Muscle layer of colon (tissue), 2 donors: ENCODE measurements around the gene DCST2.

Source experiments
- H3K27ac ChIP-seq: one replicate; pipeline ENCODE4 v1.7.0; 2013; ENCODE audit warnings: low read depth, mild to moderate bottlenecking, low read length, moderate library complexity
- H3K27me3 ChIP-seq, 2 donors: one replicate each; pipeline ENCODE4 v1.7.0; 2013; ENCODE audit warnings: low read length in 2 of 2, mild to moderate bottlenecking in 2 of 2; ENCODE audit not compliant: insufficient read depth in 2 of 2, control insufficient read depth in 1 of 2
- H3K36me3 ChIP-seq: one replicate; pipeline ENCODE4 v1.7.0; 2013; ENCODE audit warnings: mild to moderate bottlenecking, low read length; ENCODE audit not compliant: insufficient read depth
- H3K4me1 ChIP-seq: one replicate; pipeline ENCODE4 v1.7.0; 2013; ENCODE audit warnings: mild to moderate bottlenecking, low read length; ENCODE audit not compliant: insufficient read depth
- H3K4me3 ChIP-seq, 2 donors: one replicate each; pipeline ENCODE4 v1.7.0; 2013; ENCODE audit warnings: low read length in 2 of 2, low read depth in 1 of 2, mild to moderate bottlenecking in 1 of 2, moderate library complexity in 1 of 2
- H3K9ac ChIP-seq: one replicate; pipeline ENCODE4 v1.7.0; 2013; ENCODE audit warnings: low read length
- H3K9me3 ChIP-seq: one replicate; pipeline ENCODE4 v1.7.0; 2013; ENCODE audit warnings: mild to moderate bottlenecking, low read length
- donor health status: abdominal sarcoma.
- donor health status: Adenocarcinoma of cecum.

The DCST2 gene

DNA sequence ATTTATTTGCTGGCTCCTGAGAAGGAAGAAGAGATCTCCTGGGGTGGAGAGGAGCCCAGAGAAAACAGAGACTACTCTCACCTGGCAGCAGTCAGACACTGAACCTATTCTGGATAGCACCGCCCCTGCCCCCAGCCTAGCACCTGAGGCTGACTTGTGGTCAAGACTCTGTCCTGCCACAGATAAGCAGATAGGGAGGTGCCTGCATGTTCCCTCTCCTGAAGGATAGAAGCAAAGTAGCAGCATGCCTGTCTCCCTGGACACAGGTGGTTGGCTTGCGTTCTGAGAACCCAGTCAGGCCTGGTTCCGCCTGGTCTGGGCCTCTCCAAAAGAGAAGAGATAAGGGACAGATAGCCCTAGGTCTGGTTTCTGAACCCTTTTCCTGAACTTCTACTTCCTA, 43.8 kb upstream of the DCST2 start:
- peaks cover 34% of the 10 kb centered on the region for H3K4me1 ChIP-seq
- no peak overlapping the region for H3K27ac ChIP-seq

DNA sequence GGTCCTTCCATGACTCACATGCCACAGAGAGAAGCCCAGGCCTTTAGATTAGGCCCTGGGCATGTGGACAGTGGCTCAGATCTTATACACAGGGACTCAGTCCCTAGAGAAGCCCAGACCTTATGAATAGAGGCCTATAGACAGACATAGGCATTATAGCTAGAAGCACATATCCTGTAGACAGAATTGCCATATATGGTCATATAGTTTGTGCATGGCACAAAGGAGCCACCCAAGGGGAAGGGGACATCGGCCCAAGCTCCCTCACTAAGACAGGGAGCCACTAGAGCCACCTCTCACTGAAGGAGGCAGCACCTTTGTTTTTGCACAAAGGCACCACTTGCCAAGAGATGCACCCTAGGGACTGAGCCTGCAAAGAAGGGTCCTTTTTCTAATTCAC, 42.8 kb upstream of the DCST2 start:
- Histone ChIP-seq H3K4me1 (peaks cover 28% of the 10 kb centered on the region), H3K27ac (no peak overlapping the region), H3K4me3 (no peak overlapping the region), H3K27me3 (peaks cover 22 to 30% of the 10 kb centered on the region in 2 donors), H3K36me3 (no peaks in the 10 kb centered on the region), H3K9me3 (no peaks in the 10 kb centered on the region), H3K9ac (no peak overlapping the region)

More for the DNA sequence above, 43.8 kb upstream of the DCST2 start:
- Histone ChIP-seq H3K9me3 (no peaks in the 10 kb centered on the region), H3K4me3 (no peak overlapping the region), H3K36me3 (no peaks in the 10 kb centered on the region), H3K9ac (no peak overlapping the region), H3K27me3 (peaks cover 31 to 40% of the 10 kb centered on the region in 2 donors)

GRCh38 chr1:155075535-155075934, 42.0 kb upstream of the DCST2 start:
- no peaks in the 10 kb centered on the region for H3K9me3 ChIP-seq
- H3K27me3 ChIP-seq, result peaks cover 14 to 21% of the 10 kb centered on the region in 2 donors
- no peak overlapping the region for H3K9ac ChIP-seq
- peaks cover 25% of the 10 kb centered on the region for H3K4me1 ChIP-seq
- no peak overlapping the region for H3K27ac ChIP-seq
- H3K4me3 ChIP-seq, result no peak overlapping the region
- no peaks in the 10 kb centered on the region for H3K36me3 ChIP-seq

- Histone ChIP-seq H3K27me3 (peaks cover 0 to 4% of the 10 kb centered on the region in 2 donors), H3K4me1 (peaks cover 13% of the 10 kb centered on the region)
Measured at GRCh38 chr1:155073377-155074242, 40.0 kb upstream of the DCST2 start.

DNA sequence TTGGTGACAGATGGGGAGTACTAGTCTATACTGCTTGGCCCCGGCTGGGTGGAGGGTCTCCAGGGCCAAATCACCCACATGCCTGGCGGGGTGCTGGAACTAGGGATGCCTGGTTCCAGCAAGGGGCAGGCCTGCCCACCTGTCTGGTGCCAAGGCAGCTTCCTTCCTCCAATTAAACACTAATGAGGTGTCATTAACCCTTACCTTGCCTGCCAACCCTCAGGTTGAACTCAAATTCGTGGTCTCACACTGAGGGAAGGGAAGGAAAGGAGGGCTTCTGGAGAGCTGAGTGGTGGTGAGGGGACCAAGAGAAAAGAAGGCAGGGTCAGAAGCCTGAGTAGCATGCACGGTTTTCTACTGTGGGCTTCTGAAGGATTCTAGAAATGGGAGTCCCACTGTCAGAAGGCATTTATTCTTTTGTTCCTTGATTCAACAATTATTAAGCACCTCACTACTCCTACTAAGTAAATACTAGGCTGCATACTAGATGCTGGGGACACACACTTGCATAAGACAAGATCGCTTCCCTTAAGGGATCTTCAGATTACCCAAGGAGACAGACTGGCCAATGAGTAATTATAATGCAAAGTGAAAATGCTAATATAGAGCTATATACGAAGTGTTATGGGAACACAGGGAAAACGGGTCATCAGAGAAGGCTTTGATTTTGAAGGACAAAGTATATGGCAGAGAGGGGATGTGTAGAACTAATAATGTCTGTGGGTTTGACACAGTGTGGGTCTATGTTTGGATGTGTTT, 39.1 kb upstream of the DCST2 start:
- Histone ChIP-seq H3K27ac (no peak overlapping the region), H3K27me3 (no peaks in the 10 kb centered on the region), H3K4me1 (peaks cover 13% of the 10 kb centered on the region), H3K4me3 (no peak overlapping the region), H3K9me3 (no peaks in the 10 kb centered on the region), H3K9ac (no peak overlapping the region), H3K36me3 (no peaks in the 10 kb centered on the region)

More at GRCh38 chr1:155073377-155074242, 40.0 kb upstream of the DCST2 start:
- no peak overlapping the region for H3K9ac ChIP-seq
- H3K27ac ChIP-seq, result no peak overlapping the region
- H3K9me3 ChIP-seq, result no peaks in the 10 kb centered on the region
- no peaks in the 10 kb centered on the region for H3K36me3 ChIP-seq
- H3K4me3 ChIP-seq, result no peak overlapping the region

GRCh38 chr1:155071701-155072100, 38.1 kb upstream of the DCST2 start:
- Histone ChIP-seq H3K36me3 (no peaks in the 10 kb centered on the region), H3K9ac (no peak overlapping the region), H3K27ac (no peak overlapping the region), H3K9me3 (no peaks in the 10 kb centered on the region), H3K27me3 (no peaks in the 10 kb centered on the region), H3K4me3 (no peak overlapping the region), H3K4me1 (peaks cover 13% of the 10 kb centered on the region)

GRCh38 chr1:155070721-155071569, 37.4 kb upstream of the DCST2 start:
- Histone ChIP-seq H3K9ac (peak overlapping the region; percentile 35), H3K36me3 (no peaks in the 10 kb centered on the region), H3K4me1 (peaks cover 13% of the 10 kb centered on the region), H3K27me3 (no peaks in the 10 kb centered on the region), H3K9me3 (no peaks in the 10 kb centered on the region), H3K27ac (peak overlapping the region; percentile 28), H3K4me3 (peak overlapping the region; percentile 51 to 68)

GRCh38 chr1:155070158-155070621, 36.6 kb upstream of the DCST2 start:
- peak overlapping the region; percentile 35 for H3K9ac ChIP-seq
- no peaks in the 10 kb centered on the region for H3K9me3 ChIP-seq
- peaks cover 13% of the 10 kb centered on the region for H3K4me1 ChIP-seq
- H3K27me3 ChIP-seq, result no peaks in the 10 kb centered on the region
- peak overlapping the region; percentile 51 to 68 for H3K4me3 ChIP-seq
- H3K36me3 ChIP-seq, result no peaks in the 10 kb centered on the region
- no peak overlapping the region for H3K27ac ChIP-seq

DNA sequence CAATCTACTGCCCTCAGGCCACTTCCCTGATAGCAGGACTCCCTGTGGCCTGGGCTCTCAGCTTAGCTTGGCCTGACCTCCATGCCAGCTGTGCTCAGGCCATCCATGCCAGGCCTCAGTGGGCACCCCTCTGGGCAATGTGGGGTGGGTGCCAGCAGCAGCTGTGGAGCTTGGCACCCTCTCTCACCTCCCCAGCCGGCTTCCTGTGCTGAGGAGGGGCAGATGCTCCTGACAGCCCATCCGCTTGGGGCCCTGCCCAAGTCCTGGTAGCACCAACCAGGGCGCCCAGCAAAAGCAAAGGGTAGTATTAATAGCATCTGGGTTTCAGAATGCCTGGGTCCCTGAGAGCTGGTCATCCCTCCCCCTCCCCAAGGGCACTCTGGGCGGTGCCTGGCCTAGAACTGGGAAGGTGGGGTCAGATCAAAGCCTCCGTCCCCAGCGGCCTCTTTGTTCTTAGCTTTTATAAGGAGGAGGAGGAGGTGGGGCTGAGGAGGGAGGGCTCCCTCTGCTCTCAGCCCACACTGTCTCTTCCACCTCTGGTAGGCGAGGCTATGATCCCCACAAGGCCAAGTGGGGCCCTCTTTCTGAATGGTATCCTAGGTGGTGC, 36.1 kb upstream of the DCST2 start:
- Histone ChIP-seq H3K27me3 (no peaks in the 10 kb centered on the region), H3K4me3 (no peak overlapping the region), H3K9ac (no peak overlapping the region), H3K36me3 (no peaks in the 10 kb centered on the region), H3K4me1 (peaks cover 15% of the 10 kb centered on the region), H3K9me3 (no peaks in the 10 kb centered on the region), H3K27ac (peak overlapping the region; percentile 34)

DNA sequence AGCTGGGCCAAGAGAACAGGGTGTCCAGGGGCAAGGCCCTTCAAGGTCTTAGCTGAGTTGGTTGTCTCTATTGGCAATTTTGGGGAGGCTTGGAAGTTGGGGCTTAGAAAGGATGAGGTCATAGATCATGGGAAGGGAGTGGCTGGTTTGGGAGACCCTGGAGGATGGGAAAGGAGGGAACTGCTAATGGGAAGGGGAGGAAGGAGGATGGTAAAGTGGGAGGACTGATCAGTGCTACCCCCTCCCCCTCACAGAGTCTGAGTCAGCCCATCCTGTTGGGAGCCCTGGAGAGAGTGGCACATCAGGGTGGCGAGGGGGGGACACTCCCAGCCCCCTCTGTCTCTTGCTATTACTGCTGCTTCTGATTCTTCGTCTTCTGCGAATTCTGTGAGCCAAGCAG, 35.0 kb upstream of the DCST2 start:
- no peak overlapping the region for H3K4me3 ChIP-seq
- H3K9ac ChIP-seq, result no peak overlapping the region

More for the DNA sequence above, 35.0 kb upstream of the DCST2 start:
- Histone ChIP-seq H3K27ac (no peak overlapping the region), H3K4me1 (peaks cover 21% of the 10 kb centered on the region), H3K9me3 (no peaks in the 10 kb centered on the region), H3K36me3 (no peaks in the 10 kb centered on the region), H3K27me3 (no peaks in the 10 kb centered on the region)
